Peyer's patch (tissue), 4 donors: Measurements from ENCODE around the gene VAV3.

ENCODE experiments used
- POLR2A ChIP-seq, 2 donors: fragments of 450-650 bp; IDR thresholded peaks; one replicate each; pipeline ENCODE4 v1.5.1; 2017; ENCODE audit warnings: antibody characterized with exemption in 2 of 2, mild to moderate bottlenecking in 2 of 2, moderate library complexity in 2 of 2
- TF ChIP-seq, protein P1 (sequence below), 6 experiments: fragments of 450-650 bp in 4 of 6; fragments of 200-600 bp in 2 of 6; sonication (generic) in 1 of 6; IDR thresholded peaks; one replicate each; pipeline ENCODE4 v1.5.1; 2017 to 2019; ENCODE audit warnings: antibody characterized with exemption in 6 of 6, mild to moderate bottlenecking in 3 of 6, moderate library complexity in 1 of 6

GRCh38 chr1:107726860-107727259, 238.1 kb downstream of the VAV3 start:
- TF ChIP-seq POLR2A (IDR thresholded peaks at IDR 0.05): no peak
- TF ChIP-seq, protein P1, sequence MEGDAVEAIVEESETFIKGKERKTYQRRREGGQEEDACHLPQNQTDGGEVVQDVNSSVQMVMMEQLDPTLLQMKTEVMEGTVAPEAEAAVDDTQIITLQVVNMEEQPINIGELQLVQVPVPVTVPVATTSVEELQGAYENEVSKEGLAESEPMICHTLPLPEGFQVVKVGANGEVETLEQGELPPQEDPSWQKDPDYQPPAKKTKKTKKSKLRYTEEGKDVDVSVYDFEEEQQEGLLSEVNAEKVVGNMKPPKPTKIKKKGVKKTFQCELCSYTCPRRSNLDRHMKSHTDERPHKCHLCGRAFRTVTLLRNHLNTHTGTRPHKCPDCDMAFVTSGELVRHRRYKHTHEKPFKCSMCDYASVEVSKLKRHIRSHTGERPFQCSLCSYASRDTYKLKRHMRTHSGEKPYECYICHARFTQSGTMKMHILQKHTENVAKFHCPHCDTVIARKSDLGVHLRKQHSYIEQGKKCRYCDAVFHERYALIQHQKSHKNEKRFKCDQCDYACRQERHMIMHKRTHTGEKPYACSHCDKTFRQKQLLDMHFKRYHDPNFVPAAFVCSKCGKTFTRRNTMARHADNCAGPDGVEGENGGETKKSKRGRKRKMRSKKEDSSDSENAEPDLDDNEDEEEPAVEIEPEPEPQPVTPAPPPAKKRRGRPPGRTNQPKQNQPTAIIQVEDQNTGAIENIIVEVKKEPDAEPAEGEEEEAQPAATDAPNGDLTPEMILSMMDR (IDR thresholded peaks at IDR 0.05): no peak
